OCI-LY7 (cell line): ENCODE data around the gene CPEB4.

Experiments
- CTCF ChIP-seq: fragments of 200-600 bp; sonication (generic); conservative IDR thresholded peaks from 2 replicates; pipeline ENCODE4 v1.5.1; 2014; ENCODE audit warnings: mild to moderate bottlenecking, antibody characterized with exemption, low read length, moderate library complexity, mixed read lengths
- EZH2phosphoT487 ChIP-seq: fragments of 200-600 bp; sonication (generic); IDR thresholded peaks from 2 replicates; pipeline ENCODE4 v1.6.1; 2018; ENCODE audit warnings: low read depth, borderline replicate concordance, mild to moderate bottlenecking, mixed run types, antibody characterized with exemption, low read length, moderate library complexity, mixed read lengths

- TF ChIP-seq CTCF (no peak), EZH2phosphoT487 (no peak)
These were observed 6.2 kb upstream of the CPEB4 start for GRCh38 chr5:173881811-173882575.
